Activated T-cell treated with anti-CD3 and anti-CD28 coated beads, Interleukin-2, amount 50 U/mL, for 4 hours (primary cell): ENCODE data around the gene ZNF267. TPM values are rescaled to one million over a fixed set of nuclear protein-coding genes. Genes with fewer than 3 reads are reported as not detected.
"Not testable (repeated sequence)": the region's sequence is repeated elsewhere in the genome, so short reads cannot be mapped to it uniquely, and the experiment has no call there.

ENCODE experiments used
- ATAC-seq, 2 donors: fragments of 200-7000 bp; cut with Tn5 transposase; one replicate each; pipeline ENCODE4 v1.10.0; 2021
- DNase-seq: peaks from one replicate; pipeline ENCODE4 v3.0.0-alpha.2; 2020
- H3K27me3 Mint-ChIP-seq: one replicate; pipeline ENCODE4 v1.8.0; 2021; ENCODE audit warnings: low read depth, mixed read lengths
- H3K36me3 Mint-ChIP-seq: one replicate; pipeline ENCODE4 v1.8.0; 2022; ENCODE audit warnings: mixed read lengths; ENCODE audit not compliant: insufficient read depth
- H3K4me1 Mint-ChIP-seq: one replicate; pipeline ENCODE4 v1.8.0; 2021; ENCODE audit warnings: low read depth, mixed read lengths
- H3K4me3 Mint-ChIP-seq: one replicate; pipeline ENCODE4 v1.8.0; 2021; ENCODE audit warnings: mild to moderate bottlenecking, moderate library complexity, mixed read lengths
- H3K9me3 Mint-ChIP-seq: one replicate; pipeline ENCODE4 v1.8.0; 2021; ENCODE audit warnings: mixed read lengths
- total RNA-seq, 3 donors: library from RNA; stranded (reverse); gene quantifications; one replicate each; pipeline ENCODE4 v1.2.1, GENCODE V29; 2021

Gene ZNF267
- total RNA-seq, 3 donors from 2014 or later, result 52.7 to 69.4 (median 66.9) TPM

DNA sequence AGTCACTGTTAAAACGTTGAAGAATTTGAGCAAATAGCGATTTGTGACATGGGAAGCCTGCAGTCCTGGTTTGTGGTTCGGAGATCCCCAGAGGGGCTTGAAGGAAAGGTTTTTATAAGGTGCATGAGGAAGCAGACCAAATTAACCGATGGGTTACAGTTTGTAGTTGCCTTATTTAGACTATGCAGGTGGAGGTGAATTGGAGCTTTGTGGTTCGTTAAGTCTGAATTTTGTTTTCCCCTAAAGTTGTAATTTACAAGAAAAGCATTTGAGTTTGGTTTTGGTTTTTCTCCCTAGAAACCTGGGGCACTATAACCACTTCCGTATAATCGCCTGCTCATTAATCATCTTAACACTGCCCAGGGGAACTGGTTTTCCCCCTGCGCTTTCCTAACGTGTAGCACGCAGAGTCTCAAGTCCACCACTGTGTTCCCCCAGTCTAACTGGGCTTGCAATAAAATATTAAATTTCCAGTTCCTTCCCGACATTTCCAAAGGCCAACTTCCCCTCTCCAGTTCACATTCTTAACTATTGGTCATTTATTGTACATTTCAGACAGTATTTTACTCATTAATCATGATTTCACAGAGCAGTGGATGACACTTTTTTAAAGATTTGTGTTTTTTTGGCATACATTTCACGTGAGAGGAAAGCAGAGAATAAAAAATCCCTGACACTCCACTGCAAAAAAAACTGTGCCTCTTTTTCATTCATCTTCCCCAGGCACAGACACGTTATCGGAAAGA lies 932 bp downstream of the ZNF267 start:
- ATAC-seq (peak; percentile 23 to 32), DNase-seq (no peak)
- Mint-ChIP-seq H3K9me3 (peaks cover 7% of the 10 kb centered on the region), H3K4me1 (peaks cover 73% of the 10 kb centered on the region), H3K27me3 (no peaks in the 10 kb centered on the region), H3K4me3 (peak overlapping the region; percentile 88), H3K36me3 (peaks cover 40% of the 10 kb centered on the region)

DNA sequence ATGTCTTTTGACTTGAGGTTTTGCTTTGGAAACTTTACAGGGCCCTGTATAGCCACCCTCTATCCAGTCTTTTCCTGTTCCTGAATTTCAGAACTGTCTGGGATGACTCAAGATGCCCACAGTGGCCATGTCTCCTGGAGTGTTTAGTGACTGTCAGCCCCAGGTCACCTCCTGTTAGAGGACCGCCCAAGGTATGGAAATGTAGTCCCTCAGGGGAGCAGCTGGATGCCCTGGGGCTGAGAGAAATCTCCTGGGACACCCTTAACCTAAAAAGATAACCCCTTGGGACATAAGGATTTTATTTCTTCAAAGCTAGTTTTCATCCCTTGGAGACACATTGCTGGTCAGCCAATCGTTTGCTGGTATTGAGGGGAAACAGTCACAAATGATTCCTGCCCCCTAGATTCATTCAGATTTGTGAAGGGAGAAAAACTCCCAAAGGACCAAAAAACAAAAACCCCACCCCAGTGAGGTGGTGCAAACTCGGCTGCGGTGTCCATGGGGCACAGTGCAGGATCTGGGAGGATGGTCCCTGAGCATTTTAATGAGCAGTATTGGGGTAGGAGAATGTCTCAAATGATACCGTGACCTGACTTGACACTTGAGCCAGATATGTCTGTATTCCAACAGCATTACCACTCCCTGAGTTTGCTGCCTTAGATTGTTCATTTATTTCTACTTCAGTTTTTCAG lies 1.7 kb downstream of the ZNF267 start:
- Mint-ChIP-seq H3K4me1 (peaks cover 77% of the 10 kb centered on the region), H3K9me3 (peaks cover 7% of the 10 kb centered on the region), H3K4me3 (peak overlapping the region; percentile 88), H3K27me3 (no peaks in the 10 kb centered on the region), H3K36me3 (peaks cover 47% of the 10 kb centered on the region)
- DNase-seq (no peak), ATAC-seq (no peak)

DNA sequence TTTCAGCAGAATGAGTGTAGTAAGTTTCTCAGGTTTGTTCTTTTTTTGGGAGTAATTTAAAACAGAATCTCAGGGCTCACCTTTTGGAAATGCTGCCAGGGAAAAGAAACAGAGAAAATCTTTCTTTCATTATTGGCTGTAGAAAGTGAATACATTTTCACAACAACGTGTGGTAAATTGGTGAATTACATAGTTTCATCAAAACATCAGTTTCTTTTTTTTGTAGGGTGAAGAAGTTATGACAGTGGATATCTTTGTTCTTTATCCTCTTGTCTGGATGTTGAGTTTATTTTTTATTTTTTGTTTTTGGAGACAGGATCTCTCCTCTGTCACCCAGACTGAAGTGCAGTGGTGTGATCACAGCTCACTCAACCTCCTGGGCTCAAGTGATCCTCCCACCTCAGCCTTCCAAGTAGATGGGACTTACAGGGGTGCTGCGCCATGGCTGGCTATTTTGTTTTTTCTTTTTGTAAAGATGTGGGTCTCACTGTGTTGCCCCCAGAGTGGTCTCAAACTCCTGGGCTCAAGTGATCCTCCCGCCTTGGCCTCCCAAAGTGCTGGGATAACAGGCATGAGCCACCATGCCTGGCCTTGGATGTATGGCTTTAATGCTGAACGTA lies 2.4 kb downstream of the ZNF267 start:
- DNase-seq (no peak), ATAC-seq (no peak)
- Mint-ChIP-seq H3K36me3 (peaks cover 53% of the 10 kb centered on the region), H3K9me3 (no peaks in the 10 kb centered on the region), H3K4me3 (peak overlapping the region; percentile 88), H3K27me3 (no peaks in the 10 kb centered on the region), H3K4me1 (peaks cover 76% of the 10 kb centered on the region)

DNA sequence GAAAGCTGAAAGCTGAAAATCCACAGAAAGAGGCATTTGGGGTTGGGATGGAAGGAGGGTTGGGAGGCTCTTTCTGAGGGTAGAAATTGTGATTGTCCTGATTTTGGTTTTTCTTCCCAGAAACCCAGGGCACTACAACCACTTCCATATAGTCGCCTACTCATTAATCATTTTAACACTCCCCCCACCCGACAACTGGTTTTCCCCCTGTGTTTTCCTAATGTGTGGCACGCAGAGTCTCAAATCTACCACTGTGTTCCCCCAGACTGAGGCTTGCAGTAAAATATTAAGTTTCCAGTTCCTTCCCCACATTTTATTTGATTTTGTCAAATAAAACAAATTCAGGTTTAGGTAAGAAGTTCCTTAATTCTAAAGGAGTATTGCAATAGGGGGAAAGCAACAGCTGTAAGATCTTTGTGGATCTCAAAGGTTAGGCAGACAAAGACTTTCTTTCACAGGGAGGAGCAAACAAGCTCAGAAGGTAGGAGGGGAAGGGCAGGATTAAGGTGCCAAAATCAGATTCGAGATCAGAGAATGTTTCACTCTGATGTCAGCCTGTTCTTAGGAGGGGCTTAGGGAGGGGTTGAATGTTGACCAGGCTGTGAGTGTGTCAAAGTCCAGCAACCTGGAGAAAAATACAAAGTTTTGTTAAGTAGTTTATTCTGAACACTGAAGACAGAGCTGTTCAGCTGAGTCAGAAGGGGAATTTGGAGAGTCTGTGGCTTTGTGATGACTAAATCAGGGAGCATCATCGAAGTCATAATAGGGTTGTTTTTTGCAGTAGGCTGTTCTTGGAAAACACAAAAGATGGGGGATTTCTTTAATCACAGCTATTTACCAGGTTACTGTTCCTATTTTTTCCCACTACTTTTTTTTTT lies 3.6 kb downstream of the ZNF267 start:
- peaks cover 75% of the 10 kb centered on the region for H3K4me1 Mint-ChIP-seq
- no peaks in the 10 kb centered on the region for H3K9me3 Mint-ChIP-seq
- peaks cover 59% of the 10 kb centered on the region for H3K36me3 Mint-ChIP-seq
- DNase-seq, result peak; percentile 44
- peak overlapping the region; percentile 88 for H3K4me3 Mint-ChIP-seq
- H3K27me3 Mint-ChIP-seq, result no peaks in the 10 kb centered on the region
- peak; percentile 61 for ATAC-seq

DNA sequence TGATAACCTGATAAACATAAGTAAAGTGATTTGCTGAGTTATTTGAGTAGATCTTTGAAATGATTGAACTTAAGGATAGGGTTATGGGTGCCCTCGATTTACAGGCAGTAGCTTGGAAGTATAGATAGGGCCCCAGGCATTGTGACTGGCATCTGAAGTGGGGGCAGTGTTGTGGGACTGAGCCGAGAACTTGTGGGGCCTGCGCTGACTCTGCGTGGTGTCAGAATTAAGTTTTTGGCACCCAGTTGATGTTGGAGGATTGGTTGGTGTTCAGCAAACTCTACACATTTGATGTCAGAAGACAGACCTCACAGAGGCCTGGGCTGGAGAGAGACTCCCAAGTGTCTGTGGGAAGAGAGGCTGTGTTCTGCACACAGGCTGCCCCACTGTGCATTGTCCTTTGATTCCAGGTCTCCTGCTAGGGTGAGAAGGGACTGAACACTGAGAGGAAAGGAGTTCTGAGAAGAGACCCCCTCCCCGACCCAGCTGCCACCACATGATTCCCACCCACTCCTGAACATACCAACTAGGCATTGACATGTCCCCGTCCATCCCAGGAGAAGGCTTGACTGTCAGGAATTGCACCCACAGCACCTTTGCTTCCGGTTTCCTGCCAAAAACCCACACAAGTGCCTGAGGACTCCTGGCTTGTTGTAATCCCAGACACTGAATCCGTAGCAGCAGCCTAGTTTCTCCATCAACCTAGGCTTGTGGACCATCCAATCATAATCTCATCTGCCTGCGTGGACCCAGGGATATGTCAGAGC lies 4.5 kb downstream of the ZNF267 start:
- Mint-ChIP-seq H3K4me3 (peak overlapping the region; percentile 88), H3K36me3 (peaks cover 66% of the 10 kb centered on the region), H3K27me3 (no peaks in the 10 kb centered on the region), H3K4me1 (peaks cover 74% of the 10 kb centered on the region), H3K9me3 (no peaks in the 10 kb centered on the region)
- DNase-seq (no peak), ATAC-seq (peak; percentile 7 to 11)

DNA sequence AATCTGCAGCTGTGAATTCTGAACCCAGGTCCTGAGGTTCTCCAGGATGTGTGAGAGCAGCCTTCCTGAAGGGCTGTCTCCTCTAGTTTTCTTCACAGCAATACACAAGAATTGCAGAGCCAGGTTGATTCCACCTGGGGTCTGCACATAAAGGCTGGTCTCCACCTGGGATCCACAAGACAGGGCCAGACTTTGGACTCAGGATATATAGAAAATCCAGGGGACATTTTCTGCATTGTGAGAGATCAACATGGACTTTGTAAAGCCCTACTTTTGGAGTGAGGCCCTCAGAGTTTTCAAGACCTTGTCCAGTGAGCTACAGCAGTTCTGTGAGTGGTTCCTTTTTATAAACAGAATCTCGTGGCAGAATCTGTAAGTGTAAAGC lies 6.3 kb downstream of the ZNF267 start:
- peaks cover 81% of the 10 kb centered on the region for H3K4me1 Mint-ChIP-seq
- ATAC-seq (no peak), DNase-seq (no peak)
- peaks cover 69% of the 10 kb centered on the region for H3K36me3 Mint-ChIP-seq
- peak overlapping the region; percentile 88 for H3K4me3 Mint-ChIP-seq
- H3K27me3 Mint-ChIP-seq, result no peaks in the 10 kb centered on the region
- no peaks in the 10 kb centered on the region for H3K9me3 Mint-ChIP-seq

DNA sequence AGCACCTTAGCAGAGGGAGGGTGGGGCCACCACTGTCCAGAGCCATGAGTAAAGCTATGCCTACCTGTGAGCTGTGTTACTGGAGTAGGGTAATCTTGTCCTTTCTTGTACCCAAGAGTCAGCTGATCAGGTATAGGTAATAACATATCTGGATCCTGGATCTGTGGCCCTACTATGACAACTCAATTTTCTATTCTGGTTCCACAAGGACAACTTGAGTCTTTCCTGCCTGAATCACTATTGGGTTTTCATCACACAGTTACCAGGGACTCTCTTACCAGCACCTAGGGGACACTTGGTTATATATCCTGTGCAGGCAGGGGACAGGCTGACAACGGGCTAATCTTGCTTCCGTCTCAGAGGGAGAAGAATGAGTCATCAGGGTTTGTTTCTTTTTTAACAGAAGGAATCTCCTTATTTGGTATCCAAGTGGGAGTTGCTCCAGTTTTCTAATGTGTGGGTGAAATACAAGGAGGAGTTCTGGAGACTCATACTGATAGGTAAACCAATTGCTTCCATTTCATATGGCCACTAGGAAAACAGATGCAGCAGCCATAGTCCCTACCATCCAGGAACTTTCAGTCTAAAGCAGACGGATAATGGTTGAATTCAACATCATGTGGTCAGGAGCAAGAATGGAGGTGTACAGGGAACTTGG lies 6.8 kb downstream of the ZNF267 start:
- Mint-ChIP-seq H3K27me3 (no peaks in the 10 kb centered on the region), H3K9me3 (no peaks in the 10 kb centered on the region), H3K4me3 (peak overlapping the region; percentile 88), H3K4me1 (peaks cover 86% of the 10 kb centered on the region), H3K36me3 (peaks cover 69% of the 10 kb centered on the region)
- ATAC-seq, result peak; percentile 63 to 68
- no peak for DNase-seq

DNA sequence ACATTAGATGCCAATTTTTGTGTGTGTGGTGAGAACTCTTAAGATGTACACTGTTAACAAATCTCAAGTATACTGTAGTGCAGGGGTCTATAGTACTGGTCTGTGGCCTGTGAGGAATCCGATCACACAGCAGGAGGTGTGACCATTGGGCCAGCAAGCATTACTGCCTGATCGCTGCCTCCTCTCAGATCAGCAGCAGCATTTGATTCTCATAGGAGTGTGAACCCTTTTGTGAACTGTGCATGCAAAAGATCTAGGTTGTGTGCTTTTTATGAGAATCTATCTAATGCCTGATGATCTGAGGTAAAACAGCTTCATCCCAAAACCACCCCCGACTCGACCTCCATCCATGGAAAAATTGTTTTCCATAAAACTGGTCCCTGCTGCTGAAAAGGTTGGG lies 12.6 kb downstream of the ZNF267 start:
- ATAC-seq, result peak in 1 of 2 donors; percentile 27
- DNase-seq, result no peak
- Mint-ChIP-seq H3K36me3 (peaks cover 81% of the 10 kb centered on the region), H3K27me3 (no peaks in the 10 kb centered on the region), H3K9me3 (peaks cover 19% of the 10 kb centered on the region), H3K4me3 (no peak overlapping the region), H3K4me1 (peaks cover 75% of the 10 kb centered on the region)

DNA sequence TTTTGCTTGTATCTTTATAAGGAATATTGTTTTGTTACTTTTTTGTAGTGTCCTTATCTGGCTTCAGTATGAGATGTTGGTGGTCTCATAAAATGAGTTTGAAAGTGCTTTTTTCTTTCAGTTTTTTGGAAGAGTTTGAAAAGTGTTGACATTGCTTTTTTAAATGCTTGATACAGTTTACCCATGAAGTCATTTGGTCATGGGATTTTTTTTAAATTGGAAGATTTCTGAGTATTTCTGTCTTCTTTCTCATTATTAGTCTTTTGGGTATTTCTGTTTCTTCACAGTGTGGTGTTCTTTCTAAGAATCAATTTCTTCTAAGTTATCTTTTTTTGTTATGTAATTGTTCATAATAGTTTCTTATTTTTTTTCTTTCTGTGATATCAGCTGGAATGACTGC lies 15.1 kb downstream of the ZNF267 start:
- Mint-ChIP-seq H3K27me3 (no peaks in the 10 kb centered on the region), H3K9me3 (peaks cover 28% of the 10 kb centered on the region), H3K36me3 (peaks cover 91% of the 10 kb centered on the region), H3K4me1 (peaks cover 74% of the 10 kb centered on the region), H3K4me3 (peak overlapping the region; percentile 67)
- no peak for DNase-seq
- peak in 1 of 2 donors; percentile 65 for ATAC-seq

DNA sequence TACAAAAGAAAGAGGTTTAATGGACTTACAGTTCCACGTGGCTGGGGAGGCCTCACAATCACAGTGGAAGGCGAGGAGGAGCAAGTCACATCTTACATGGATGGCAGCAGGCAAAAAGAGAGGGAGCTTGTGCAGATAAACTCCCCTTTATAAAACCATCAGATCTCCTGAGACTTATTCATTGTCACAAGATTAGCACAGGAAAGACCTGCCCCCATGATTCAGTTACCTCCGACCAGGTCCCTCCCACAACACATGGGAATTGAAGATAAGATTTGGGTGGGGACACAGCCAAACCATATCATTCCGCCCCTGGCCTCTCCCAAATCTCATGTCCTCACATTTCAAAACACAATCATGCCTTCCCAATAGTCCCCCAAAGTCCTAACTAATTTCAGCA lies 18.5 kb downstream of the ZNF267 start:
- not testable (repeated sequence) for H3K27me3 Mint-ChIP-seq, ATAC-seq, DNase-seq, H3K4me3 Mint-ChIP-seq
- Mint-ChIP-seq H3K9me3 (peaks cover 28% of the 10 kb centered on the region), H3K4me1 (peaks cover 59% of the 10 kb centered on the region), H3K36me3 (peaks cover 96% of the 10 kb centered on the region)

DNA sequence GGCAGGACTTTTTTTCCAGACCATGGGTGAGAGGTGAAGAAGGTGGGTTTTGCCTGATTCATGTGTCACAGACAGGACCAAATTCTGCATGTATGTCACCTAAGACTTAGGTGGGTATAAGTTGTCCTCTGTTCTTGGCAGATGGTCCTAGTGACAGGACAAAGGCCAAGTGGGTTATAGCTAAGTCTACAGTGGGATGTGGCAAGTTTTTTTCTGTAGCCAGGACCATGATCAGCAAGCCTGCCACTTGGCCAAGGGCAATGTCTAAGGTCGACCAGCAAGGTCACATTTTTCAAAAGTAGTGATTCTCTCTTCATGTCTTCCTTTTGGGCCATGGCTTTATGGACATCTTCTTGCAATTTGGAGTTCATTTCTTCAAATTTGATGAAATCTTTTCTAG lies 20.2 kb downstream of the ZNF267 start:
- Mint-ChIP-seq H3K9me3 (peaks cover 35% of the 10 kb centered on the region), H3K4me3 (no peak overlapping the region), H3K27me3 (no peaks in the 10 kb centered on the region), H3K36me3 (peaks cover 97% of the 10 kb centered on the region), H3K4me1 (peaks cover 55% of the 10 kb centered on the region)
- DNase-seq (no peak), ATAC-seq (peak in 1 of 2 donors; percentile 10)

DNA sequence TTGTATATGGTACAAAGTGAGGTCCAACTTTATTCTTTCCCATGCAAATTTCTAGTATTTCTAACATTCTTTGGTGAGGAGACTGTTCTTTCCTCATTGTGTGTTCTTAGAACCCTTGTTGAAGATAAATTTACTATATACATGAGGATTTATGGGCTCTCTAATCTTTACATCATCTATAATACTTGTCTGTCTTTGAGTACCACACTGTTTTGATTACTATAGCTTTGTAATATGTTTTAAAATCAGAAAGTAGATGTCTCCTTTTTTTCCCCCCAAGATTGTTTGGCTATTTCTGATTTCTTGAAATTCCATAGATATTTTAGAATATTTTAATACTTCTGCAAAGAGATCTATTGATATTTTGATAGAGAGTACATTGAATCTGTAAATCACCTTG lies 23.7 kb downstream of the ZNF267 start:
- Mint-ChIP-seq H3K4me3 (no peak overlapping the region), H3K27me3 (no peaks in the 10 kb centered on the region), H3K36me3 (peaks cover 80% of the 10 kb centered on the region), H3K4me1 (peaks cover 46% of the 10 kb centered on the region), H3K9me3 (peaks cover 16% of the 10 kb centered on the region)
- DNase-seq (no peak), ATAC-seq (no peak)

DNA sequence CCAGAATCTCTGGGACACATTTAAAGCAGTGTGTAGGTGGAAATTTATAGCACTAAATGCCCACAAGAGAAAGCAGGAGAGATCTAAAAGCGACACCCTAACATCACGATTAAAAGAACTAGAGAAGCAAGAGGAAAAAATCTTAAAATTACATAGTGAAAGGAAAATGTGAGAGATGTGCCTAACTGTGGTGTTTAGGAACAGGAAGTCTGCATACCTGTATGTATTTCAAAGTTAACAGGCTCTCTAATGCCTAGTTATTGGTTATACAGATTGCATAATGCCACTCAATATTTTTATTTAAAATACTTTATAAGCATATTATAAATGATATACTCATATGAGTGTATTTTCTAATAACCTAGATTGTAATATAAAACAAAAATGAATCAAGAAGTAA lies 25.9 kb downstream of the ZNF267 start:
- ATAC-seq (no peak), DNase-seq (no peak)

More for the DNA sequence above, 25.9 kb downstream of the ZNF267 start:
- peaks cover 75% of the 10 kb centered on the region for H3K36me3 Mint-ChIP-seq
- H3K4me1 Mint-ChIP-seq, result peaks cover 38% of the 10 kb centered on the region
- no peak overlapping the region for H3K4me3 Mint-ChIP-seq
- no peaks in the 10 kb centered on the region for H3K27me3 Mint-ChIP-seq
- peaks cover 28% of the 10 kb centered on the region for H3K9me3 Mint-ChIP-seq
